GM12878 (cell line): ENCODE measurements around the gene SELENOS. TPM values are rescaled to one million over a fixed set of nuclear protein-coding genes. Genes with fewer than 3 reads are reported as not detected.

Experiments used
- ATAC-seq: fragments of 200-7000 bp; cut with Tn5 transposase; 3 replicates; pipeline ENCODE4 v1.9.1; 2020; ENCODE audit warnings: mild to moderate bottlenecking, moderate library complexity
- BruUV-seq: library from RNA; stranded (reverse); fragments of 400-500 nt; replicated peaks from 2 replicates; lab custom pipeline; 2021; lab: Mats Ljungman, UMichigan
- CTCF ChIA-PET: fragments of 300-600 bp; sonication (Branson Sonifier 250); formaldehyde crosslinking; extraction: SDS; loops from one replicate; lab custom pipeline; 2021; ENCODE audit warnings: inconsistent platforms; lab: Yijun Ruan, JAX
- POLR2A ChIA-PET: fragments of 350-600 bp; formaldehyde crosslinking; extraction: SDS; loops from one replicate; lab custom pipeline; 2021; ENCODE audit warnings: inconsistent platforms; lab: Charles Lee
- RAD21 ChIA-PET: fragments of 300-600 bp; sonication (Branson Sonifier 250); formaldehyde crosslinking; loops from one replicate; lab custom pipeline; 2023; ENCODE audit warnings: antibody characterized with exemption; ENCODE audit not compliant: unreplicated experiment; lab: Charles Lee
- SMC1A ChIA-PET: fragments of 300-600 bp; sonication (Branson Sonifier 250); formaldehyde crosslinking; loops from one replicate; lab custom pipeline; 2023; ENCODE audit not compliant: unreplicated experiment, uncharacterized antibody; lab: Charles Lee
- DNase-seq: peaks from one replicate; pipeline ENCODE4 v3.0.0-alpha.2; 2011; ENCODE audit warnings: low read depth, low spot score
- FAIRE-seq: peaks from 3 replicates; lab custom pipeline; 2011; peaks lifted over from hg19 to GRCh38; lab: Jason Lieb, UNC
- H2AFZ ChIP-seq: 2 replicates; pipeline ENCODE4 v1.6.0; 2011; ENCODE audit warnings: low read depth, low read length, control low read depth; ENCODE audit not compliant: control insufficient read depth
- H3K27ac ChIP-seq: 2 replicates; pipeline ENCODE4 v1.5.1; 2011; ENCODE audit warnings: control low read depth; ENCODE audit not compliant: control insufficient read depth, insufficient read depth
- H3K27me3 ChIP-seq, 2 experiments: replicated peaks in 1 of 2; 2 replicates each; pipeline versions ENCODE4 v1.6.0 to v1.6.1; 2011; ENCODE audit warnings: low read length in 1 of 2; ENCODE audit not compliant: control insufficient read depth in 2 of 2, insufficient read depth in 2 of 2
- H3K36me3 ChIP-seq, 2 experiments: 2 replicates each; pipeline ENCODE4 v1.5.1; 2011; ENCODE audit warnings: low read length in 1 of 2; ENCODE audit not compliant: control insufficient read depth in 2 of 2, insufficient read depth in 2 of 2
- H3K4me1 ChIP-seq: 2 replicates; pipeline ENCODE4 v1.6.1; 2011; ENCODE audit warnings: mild to moderate bottlenecking, low read length, moderate library complexity, mixed read lengths; ENCODE audit not compliant: control insufficient read depth, insufficient read depth
- H3K4me2 ChIP-seq: 2 replicates; pipeline ENCODE4 v1.6.0; 2011; ENCODE audit warnings: control low read depth; ENCODE audit not compliant: control insufficient read depth, insufficient read depth
- H3K4me3 ChIP-seq: fragments of 200-600 bp; sonication (generic); 2 replicates; pipeline ENCODE4 v1.5.1; 2016
- H3K79me2 ChIP-seq: 2 replicates; pipeline ENCODE4 v1.6.0; 2011; ENCODE audit warnings: low read length; ENCODE audit not compliant: control insufficient read depth, insufficient read depth
- H3K9ac ChIP-seq: 2 replicates; pipeline ENCODE4 v1.8.0; 2011; ENCODE audit warnings: low read length, control low read depth, mixed read lengths; ENCODE audit not compliant: control insufficient read depth, insufficient read depth
- H3K9me3 ChIP-seq: replicated peaks from 3 replicates; pipeline ENCODE4 v1.5.1; 2011; ENCODE audit warnings: mild to moderate bottlenecking, low read length; ENCODE audit not compliant: control insufficient read depth, insufficient read depth
- H4K20me1 ChIP-seq: 2 replicates; pipeline ENCODE4 v1.6.0; 2011; ENCODE audit not compliant: control insufficient read depth, insufficient read depth
- CHD2 ChIP-seq: IDR thresholded peaks from 2 replicates; pipeline ENCODE4 v1.6.1; 2011; ENCODE audit warnings: low read depth, low read length, improper control_type of control experiment, borderline replicate concordance
- FOXM1 ChIP-seq: IDR thresholded peaks from 2 replicates; pipeline ENCODE4 v1.6.1; 2012; ENCODE audit warnings: low read depth, mild to moderate bottlenecking, inconsistent platforms, low read length, moderate library complexity
- HCFC1 ChIP-seq: fragments of 150-350 bp; IDR thresholded peaks from 2 replicates; pipeline ENCODE4 v1.6.1; 2014; ENCODE audit warnings: low read length
- IKZF2 ChIP-seq, 2 experiments: fragments of 450-650 bp; IDR thresholded peaks; 2 replicates each; pipeline ENCODE4 v1.6.1; 2017; ENCODE audit warnings: mild to moderate bottlenecking in 2 of 2, moderate library complexity in 2 of 2
- JUND ChIP-seq: IDR thresholded peaks from 2 replicates; pipeline ENCODE4 v1.6.1; 2012; ENCODE audit warnings: low read depth, mild to moderate bottlenecking, low read length, improper control_type of control experiment, moderate library complexity
- KLF5 ChIP-seq: fragments of 450-650 bp; IDR thresholded peaks from 2 replicates; pipeline ENCODE4 v1.6.1; 2014; ENCODE audit warnings: mild to moderate bottlenecking; ENCODE audit not compliant: partially characterized antibody
- MXI1 ChIP-seq: fragments of 150-350 bp; IDR thresholded peaks from 2 replicates; pipeline ENCODE4 v1.6.1; 2011; ENCODE audit warnings: low read depth, mild to moderate bottlenecking, inconsistent platforms, low read length, improper control_type of control experiment
- POU2F2 ChIP-seq: IDR thresholded peaks from 3 replicates; pipeline ENCODE4 v1.6.1; 2011; ENCODE audit warnings: low read depth, mild to moderate bottlenecking, low read length, borderline replicate concordance
- SMAD1 ChIP-seq: fragments of 450-650 bp; IDR thresholded peaks from 2 replicates; pipeline ENCODE4 v1.6.1; 2018; ENCODE audit warnings: mild to moderate bottlenecking, low read depth; ENCODE audit not compliant: partially characterized antibody
- SUZ12 ChIP-seq: fragments of 200-600 bp; sonication (generic); IDR thresholded peaks from one replicate; pipeline ENCODE4 v1.6.1; 2018; ENCODE audit warnings: antibody characterized with exemption, mild to moderate bottlenecking; ENCODE audit not compliant: unreplicated experiment
- ZNF217 ChIP-seq: fragments of 450-650 bp; IDR thresholded peaks from 2 replicates; pipeline ENCODE4 v1.6.1; 2017; ENCODE audit warnings: antibody characterized with exemption, mild to moderate bottlenecking
- ZNF24 ChIP-seq: fragments of 450-650 bp; IDR thresholded peaks from 2 replicates; pipeline ENCODE4 v1.6.1; 2017; ENCODE audit warnings: antibody characterized with exemption, mild to moderate bottlenecking
- ZNF274 ChIP-seq: IDR thresholded peaks from one replicate; pipeline ENCODE4 v1.8.0; 2011; ENCODE audit not compliant: insufficient read length, insufficient read depth
- WGBS: methylation state at CpG from one replicate; pipeline ENCODE4 v1.1.6; 2016; ENCODE audit warnings: low lambda C conversion rate; ENCODE audit not compliant: insufficient replicate concordance, insufficient coverage; ENCODE audit errors: missing lambda C conversion rate; 5-methylcytosine and 5-hydroxymethylcytosine counted together
- in situ Hi-C: fragments of 300-500 bp; cut with MboI; formaldehyde crosslinking; loops from 9 replicates; pipeline ENCODE4 v1.14.3; 2018; ENCODE audit warnings: mixed read lengths
- intact Hi-C: fragments of 100-400 bp; cut with micrococcal nuclease; formaldehyde crosslinking; loops from one replicate; pipeline ENCODE4 v1.14.2; 2022; ENCODE audit not compliant: unreplicated experiment
- polyA plus RNA-seq, 11 experiments: library from polyadenylated mRNA; depleted of rRNA in 4 of 11; unstranded in 6 of 11; stranded (reverse) in 5 of 11; fragments of >200 nt; fragmentation: Nextera tagmentation in 4 of 11; fragmentation: Illumina TruSeq in 1 of 11; extraction: Ambion mirVana in 4 of 11; extraction: Trizol in 1 of 11; gene quantifications; 1 replicate in 1 of 11; 2 replicates in 10 of 11; pipeline versions ENCODE4 v1.2.1 to v1.2.3, GENCODE V29; 2011 to 2016; ENCODE audit warnings: inconsistent platforms in 2 of 11, missing spikeins in 2 of 11, low read depth in 1 of 11
- total RNA-seq, 4 experiments: library from RNA; depleted of rRNA in 3 of 4; stranded (reverse); fragments of >200 nt in 3 of 4; fragmentation: Illumina TruSeq in 1 of 4; extraction: Trizol in 1 of 4; gene quantifications; 2 replicates each; pipeline versions ENCODE4 v1.2.1 to v1.2.3, GENCODE V29; 2013 to 2021
- TF ChIP-seq, protein P1 (sequence below): fragments of 450-650 bp; IDR thresholded peaks from 2 replicates; pipeline ENCODE4 v1.6.1; 2017; ENCODE audit warnings: mild to moderate bottlenecking, moderate library complexity
- TF ChIP-seq, protein P2 (sequence below): fragments of 450-650 bp; IDR thresholded peaks from 2 replicates; pipeline ENCODE4 v1.6.1; 2016; ENCODE audit warnings: mild to moderate bottlenecking
- TF ChIP-seq, protein P3 (sequence below), 3 experiments: IDR thresholded peaks in 2 of 3; conservative IDR thresholded peaks in 1 of 3; 2 replicates each; pipeline ENCODE4 v1.5.1; 2011; ENCODE audit warnings: low read depth in 3 of 3, low read length in 3 of 3, mild to moderate bottlenecking in 3 of 3, control low read depth in 2 of 3, moderate library complexity in 2 of 3, inconsistent platforms in 1 of 3, mixed read lengths in 1 of 3; ENCODE audit not compliant: control insufficient read depth in 2 of 3, insufficient read depth in 1 of 3; ENCODE audit errors: extremely low read depth in 1 of 3

SELENOS gene
- total and polyA plus RNA-seq, 10 of the 15 experiments (the other 5 are each of a cell fraction or from before 2014, with no cell fraction given): 25.8 to 90.1 (median 37.3) TPM

DNA sequence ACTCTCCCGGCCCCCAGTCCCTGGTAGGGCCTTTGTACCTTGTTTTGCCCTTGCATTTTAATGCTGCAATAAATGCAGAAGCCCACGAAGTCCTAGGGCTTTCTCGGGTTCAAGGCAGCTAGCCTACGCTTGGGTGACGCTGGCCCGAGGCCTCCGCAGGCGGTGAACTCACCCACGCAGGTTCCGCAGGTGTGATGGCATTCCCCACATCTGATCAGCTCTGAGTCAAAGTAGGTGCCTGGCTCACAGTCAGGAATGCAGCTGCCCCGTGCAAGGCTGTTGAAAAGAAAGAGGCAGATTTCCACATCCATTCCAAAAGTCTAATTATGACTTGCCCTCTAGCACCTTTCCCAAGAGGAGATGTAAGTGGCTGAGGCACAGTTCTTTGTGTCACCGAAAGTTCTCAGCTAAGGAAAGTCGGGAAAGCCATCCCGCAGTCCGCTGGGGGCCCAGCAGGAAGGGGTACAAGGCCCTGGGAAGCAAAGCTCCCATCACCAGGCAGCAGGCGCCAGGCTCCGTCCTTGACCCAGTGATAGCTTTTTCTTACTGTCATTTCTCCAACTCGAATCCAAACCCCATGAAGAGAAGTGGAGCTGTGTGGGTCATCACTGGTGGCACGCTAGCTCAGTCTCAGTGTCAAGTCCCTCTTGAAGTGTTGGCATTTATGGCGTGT lies 41.0 kb upstream of the SELENOS start:
- no peaks in the 10 kb centered on the region for H3K9me3 ChIP-seq
- ChIA-PET CTCF (interaction anchor here (0.9 to 1.6 kb wide), 4 partner anchors 13 to 323 kb away, joined by 3 to 4 read pairs (median 3); no protein-coding TSS in a partner anchor), SMC1A (interaction anchor here (1.0 kb wide), 1 partner anchor 15 kb away, joined by 3 read pairs; no protein-coding TSS in a partner anchor), RAD21 (no interaction called here), POLR2A (no interaction called here)
- no peak overlapping the region for H2AFZ ChIP-seq
- H4K20me1 ChIP-seq: no peaks in the 10 kb centered on the region
- intact Hi-C loops (no loop called here), in situ Hi-C loops (no loop called here)
- H3K9ac ChIP-seq: no peak overlapping the region
- ATAC-seq (no peak), FAIRE-seq (no peak), DNase-seq (no peak)
- no peaks in the 10 kb centered on the region for H3K79me2 ChIP-seq
- H3K36me3 ChIP-seq: no peaks in the 10 kb centered on the region
- no peaks in the 10 kb centered on the region for H3K4me1 ChIP-seq
- H3K27me3 ChIP-seq: peaks cover 4 to 6% of the 10 kb centered on the region in 2 experiments
- 42% methylated on average over 20 of the region's 20 CpGs for WGBS
- H3K27ac ChIP-seq: no peak overlapping the region
- no peak overlapping the region for H3K4me2 ChIP-seq
- BruUV-seq: no TSS peak
- H3K4me3 ChIP-seq: no peak overlapping the region
- TF ChIP-seq SMAD1 (no peak), IKZF2 (IDR thresholded peaks at IDR 0.05) (no peak), HCFC1 (no peak), POU2F2 (no peak), ZNF24 (no peak), ZNF274 (no peak), SUZ12 (no peak), KLF5 (no peak), MXI1 (no peak), JUND (no peak), CHD2 (no peak), FOXM1 (no peak), ZNF217 (no peak)
- TF ChIP-seq, protein P1, sequence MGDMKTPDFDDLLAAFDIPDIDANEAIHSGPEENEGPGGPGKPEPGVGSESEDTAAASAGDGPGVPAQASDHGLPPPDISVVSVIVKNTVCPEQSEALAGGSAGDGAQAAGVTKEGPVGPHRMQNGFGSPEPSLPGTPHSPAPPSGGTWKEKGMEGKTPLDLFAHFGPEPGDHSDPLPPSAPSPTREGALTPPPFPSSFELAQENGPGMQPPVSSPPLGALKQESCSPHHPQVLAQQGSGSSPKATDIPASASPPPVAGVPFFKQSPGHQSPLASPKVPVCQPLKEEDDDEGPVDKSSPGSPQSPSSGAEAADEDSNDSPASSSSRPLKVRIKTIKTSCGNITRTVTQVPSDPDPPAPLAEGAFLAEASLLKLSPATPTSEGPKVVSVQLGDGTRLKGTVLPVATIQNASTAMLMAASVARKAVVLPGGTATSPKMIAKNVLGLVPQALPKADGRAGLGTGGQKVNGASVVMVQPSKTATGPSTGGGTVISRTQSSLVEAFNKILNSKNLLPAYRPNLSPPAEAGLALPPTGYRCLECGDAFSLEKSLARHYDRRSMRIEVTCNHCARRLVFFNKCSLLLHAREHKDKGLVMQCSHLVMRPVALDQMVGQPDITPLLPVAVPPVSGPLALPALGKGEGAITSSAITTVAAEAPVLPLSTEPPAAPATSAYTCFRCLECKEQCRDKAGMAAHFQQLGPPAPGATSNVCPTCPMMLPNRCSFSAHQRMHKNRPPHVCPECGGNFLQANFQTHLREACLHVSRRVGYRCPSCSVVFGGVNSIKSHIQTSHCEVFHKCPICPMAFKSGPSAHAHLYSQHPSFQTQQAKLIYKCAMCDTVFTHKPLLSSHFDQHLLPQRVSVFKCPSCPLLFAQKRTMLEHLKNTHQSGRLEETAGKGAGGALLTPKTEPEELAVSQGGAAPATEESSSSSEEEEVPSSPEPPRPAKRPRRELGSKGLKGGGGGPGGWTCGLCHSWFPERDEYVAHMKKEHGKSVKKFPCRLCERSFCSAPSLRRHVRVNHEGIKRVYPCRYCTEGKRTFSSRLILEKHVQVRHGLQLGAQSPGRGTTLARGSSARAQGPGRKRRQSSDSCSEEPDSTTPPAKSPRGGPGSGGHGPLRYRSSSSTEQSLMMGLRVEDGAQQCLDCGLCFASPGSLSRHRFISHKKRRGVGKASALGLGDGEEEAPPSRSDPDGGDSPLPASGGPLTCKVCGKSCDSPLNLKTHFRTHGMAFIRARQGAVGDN: no peak
- TF ChIP-seq, protein P2, sequence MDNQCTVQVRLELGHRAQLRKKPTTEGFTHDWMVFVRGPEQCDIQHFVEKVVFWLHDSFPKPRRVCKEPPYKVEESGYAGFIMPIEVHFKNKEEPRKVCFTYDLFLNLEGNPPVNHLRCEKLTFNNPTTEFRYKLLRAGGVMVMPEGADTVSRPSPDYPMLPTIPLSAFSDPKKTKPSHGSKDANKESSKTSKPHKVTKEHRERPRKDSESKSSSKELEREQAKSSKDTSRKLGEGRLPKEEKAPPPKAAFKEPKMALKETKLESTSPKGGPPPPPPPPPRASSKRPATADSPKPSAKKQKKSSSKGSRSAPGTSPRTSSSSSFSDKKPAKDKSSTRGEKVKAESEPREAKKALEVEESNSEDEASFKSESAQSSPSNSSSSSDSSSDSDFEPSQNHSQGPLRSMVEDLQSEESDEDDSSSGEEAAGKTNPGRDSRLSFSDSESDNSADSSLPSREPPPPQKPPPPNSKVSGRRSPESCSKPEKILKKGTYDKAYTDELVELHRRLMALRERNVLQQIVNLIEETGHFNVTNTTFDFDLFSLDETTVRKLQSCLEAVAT: no peak
- TF ChIP-seq, protein P3, sequence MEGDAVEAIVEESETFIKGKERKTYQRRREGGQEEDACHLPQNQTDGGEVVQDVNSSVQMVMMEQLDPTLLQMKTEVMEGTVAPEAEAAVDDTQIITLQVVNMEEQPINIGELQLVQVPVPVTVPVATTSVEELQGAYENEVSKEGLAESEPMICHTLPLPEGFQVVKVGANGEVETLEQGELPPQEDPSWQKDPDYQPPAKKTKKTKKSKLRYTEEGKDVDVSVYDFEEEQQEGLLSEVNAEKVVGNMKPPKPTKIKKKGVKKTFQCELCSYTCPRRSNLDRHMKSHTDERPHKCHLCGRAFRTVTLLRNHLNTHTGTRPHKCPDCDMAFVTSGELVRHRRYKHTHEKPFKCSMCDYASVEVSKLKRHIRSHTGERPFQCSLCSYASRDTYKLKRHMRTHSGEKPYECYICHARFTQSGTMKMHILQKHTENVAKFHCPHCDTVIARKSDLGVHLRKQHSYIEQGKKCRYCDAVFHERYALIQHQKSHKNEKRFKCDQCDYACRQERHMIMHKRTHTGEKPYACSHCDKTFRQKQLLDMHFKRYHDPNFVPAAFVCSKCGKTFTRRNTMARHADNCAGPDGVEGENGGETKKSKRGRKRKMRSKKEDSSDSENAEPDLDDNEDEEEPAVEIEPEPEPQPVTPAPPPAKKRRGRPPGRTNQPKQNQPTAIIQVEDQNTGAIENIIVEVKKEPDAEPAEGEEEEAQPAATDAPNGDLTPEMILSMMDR (IDR thresholded peaks at IDR 0.05 in 2 of 3, conservative IDR thresholded peaks at IDR 0.05 in 1 of 3; ENCODE audit: control insufficient read depth in 2 of 3, extremely low read depth in 1 of 3, insufficient read depth in 1 of 3, low read depth in 3 of 3, low read length in 3 of 3): no peak
